ENCODE measurements around the gene AGPAT2. TPM values are rescaled to one million over a fixed set of nuclear protein-coding genes. Genes with fewer than 3 reads are reported as not detected.
"Not testable (repeated sequence)": the region's sequence is repeated elsewhere in the genome, so short reads cannot be mapped to it uniquely, and the experiment has no call there.

Gene AGPAT2
- total RNA-seq, 1 donor from 2014 or later: 40.5 TPM

- no peak overlapping the region for H3K27ac Mint-ChIP-seq
- H3K36me3 Mint-ChIP-seq (ENCODE audit: low read depth): no peaks in the 10 kb centered on the region
- no peaks in the 10 kb centered on the region for H3K9me3 Mint-ChIP-seq
- H3K4me3 Mint-ChIP-seq (ENCODE audit: low read depth): no peak overlapping the region
- peaks cover 1% of the 10 kb centered on the region for H3K4me1 Mint-ChIP-seq (ENCODE audit: low read depth)
- DNase-seq (ENCODE audit: low spot score): no peak
- peaks cover 10% of the 10 kb centered on the region for H3K27me3 Mint-ChIP-seq (ENCODE audit: low read depth)
- intact Hi-C loops (cut with micrococcal nuclease): no loop called here
Measured at GRCh38 chr9:136717399-136717798, 30.1 kb upstream of the AGPAT2 start.

GRCh38 chr9:136714893-136715274 is 27.6 kb upstream of the AGPAT2 start:
- intact Hi-C loops (cut with micrococcal nuclease): no loop called here
- Mint-ChIP-seq H3K4me3 (ENCODE audit: low read depth) (no peak overlapping the region), H3K36me3 (ENCODE audit: low read depth) (no peaks in the 10 kb centered on the region), H3K9me3 (no peaks in the 10 kb centered on the region), H3K27me3 (ENCODE audit: low read depth) (peaks cover 25% of the 10 kb centered on the region), H3K4me1 (ENCODE audit: low read depth) (peaks cover 1% of the 10 kb centered on the region), H3K27ac (no peak overlapping the region)
- DNase-seq (ENCODE audit: low spot score): no peak

- DNase-seq (ENCODE audit: low spot score): no peak
- no peak overlapping the region for H3K4me3 Mint-ChIP-seq (ENCODE audit: low read depth)
- H3K27me3 Mint-ChIP-seq (ENCODE audit: low read depth): peaks cover 25% of the 10 kb centered on the region
Measured at GRCh38 chr9:136714096-136714892, 27.0 kb upstream of the AGPAT2 start.

GRCh38 chr9:136713550-136713949 is 26.3 kb upstream of the AGPAT2 start:
- Mint-ChIP-seq H3K4me1 (ENCODE audit: low read depth) (no peaks in the 10 kb centered on the region), H3K27ac (no peak overlapping the region), H3K27me3 (ENCODE audit: low read depth) (peaks cover 25% of the 10 kb centered on the region), H3K4me3 (ENCODE audit: low read depth) (peak overlapping the region; percentile 39), H3K9me3 (no peaks in the 10 kb centered on the region), H3K36me3 (ENCODE audit: low read depth) (no peaks in the 10 kb centered on the region)
- intact Hi-C loops (cut with micrococcal nuclease): no loop called here
- DNase-seq (ENCODE audit: low spot score): no peak

More at GRCh38 chr9:136714096-136714892, 27.0 kb upstream of the AGPAT2 start:
- Mint-ChIP-seq H3K9me3 (no peaks in the 10 kb centered on the region), H3K36me3 (ENCODE audit: low read depth) (no peaks in the 10 kb centered on the region), H3K4me1 (ENCODE audit: low read depth) (peaks cover 1% of the 10 kb centered on the region), H3K27ac (no peak overlapping the region)
- intact Hi-C loops (cut with micrococcal nuclease): no loop called here

GRCh38 chr9:136712690-136713544 is 25.7 kb upstream of the AGPAT2 start:
- no peak for DNase-seq (ENCODE audit: low spot score)
- no peak overlapping the region for H3K27ac Mint-ChIP-seq
- no peaks in the 10 kb centered on the region for H3K9me3 Mint-ChIP-seq
- peak overlapping the region; percentile 39 for H3K4me3 Mint-ChIP-seq (ENCODE audit: low read depth)
- no peaks in the 10 kb centered on the region for H3K36me3 Mint-ChIP-seq (ENCODE audit: low read depth)
- intact Hi-C loops (cut with micrococcal nuclease): no loop called here
- H3K4me1 Mint-ChIP-seq (ENCODE audit: low read depth): no peaks in the 10 kb centered on the region
- peaks cover 25% of the 10 kb centered on the region for H3K27me3 Mint-ChIP-seq (ENCODE audit: low read depth)

GRCh38 chr9:136711751-136712689 is 24.8 kb upstream of the AGPAT2 start, which contains the start of gene DIPK1B:
Gene DIPK1B (plus strand): TSS chr9:136712572. CDS start chr9:136712666, 94 bp downstream.
- intact Hi-C loops (cut with micrococcal nuclease): no loop called here
- Mint-ChIP-seq H3K27ac (no peak within 1 kb of the TSS), H3K27me3 (ENCODE audit: low read depth) (peaks cover 25% of the 10 kb centered on the region), H3K9me3 (no peaks in the 10 kb centered on the region), H3K4me3 (ENCODE audit: low read depth) (peak within 1 kb of the TSS; percentile 56), H3K4me1 (ENCODE audit: low read depth) (no peaks in the 10 kb centered on the region), H3K36me3 (ENCODE audit: low read depth) (no peaks in the 10 kb centered on the region)
- DNase-seq (ENCODE audit: low spot score): no peak

- intact Hi-C loops (cut with micrococcal nuclease); H3K4me1 Mint-ChIP-seq (ENCODE audit: low read depth); H3K36me3 Mint-ChIP-seq (ENCODE audit: low read depth); H3K27ac Mint-ChIP-seq; DNase-seq (ENCODE audit: low spot score); H3K9me3 Mint-ChIP-seq: not testable (repeated sequence)
- Mint-ChIP-seq H3K27me3 (ENCODE audit: low read depth) (peaks cover 25% of the 10 kb centered on the region), H3K4me3 (ENCODE audit: low read depth) (peak overlapping the region; percentile 61)
Measured at GRCh38 chr9:136711219-136711648, 24.0 kb upstream of the AGPAT2 start.

GRCh38 chr9:136710543-136710942 is 23.3 kb upstream of the AGPAT2 start:
- Mint-ChIP-seq H3K27ac (no peak overlapping the region), H3K4me3 (ENCODE audit: low read depth) (no peak overlapping the region), H3K36me3 (ENCODE audit: low read depth) (no peaks in the 10 kb centered on the region), H3K4me1 (ENCODE audit: low read depth) (no peaks in the 10 kb centered on the region), H3K9me3 (no peaks in the 10 kb centered on the region), H3K27me3 (ENCODE audit: low read depth) (peaks cover 24% of the 10 kb centered on the region)
- DNase-seq (ENCODE audit: low spot score): no peak
- intact Hi-C loops (cut with micrococcal nuclease): no loop called here

GRCh38 chr9:136709454-136710109 is 22.3 kb upstream of the AGPAT2 start:
- no peak overlapping the region for H3K4me3 Mint-ChIP-seq (ENCODE audit: low read depth)
- no peaks in the 10 kb centered on the region for H3K4me1 Mint-ChIP-seq (ENCODE audit: low read depth)
- H3K27ac Mint-ChIP-seq: no peak overlapping the region
- H3K9me3 Mint-ChIP-seq: no peaks in the 10 kb centered on the region
- no peak for DNase-seq (ENCODE audit: low spot score)
- H3K27me3 Mint-ChIP-seq (ENCODE audit: low read depth): peaks cover 28% of the 10 kb centered on the region
- intact Hi-C loops (cut with micrococcal nuclease): no loop called here
- H3K36me3 Mint-ChIP-seq (ENCODE audit: low read depth): no peaks in the 10 kb centered on the region

GRCh38 chr9:136707849-136708517 is 20.7 kb upstream of the AGPAT2 start:
- Mint-ChIP-seq H3K9me3 (no peaks in the 10 kb centered on the region), H3K4me1 (ENCODE audit: low read depth) (peaks cover 2% of the 10 kb centered on the region), H3K27ac (no peak overlapping the region), H3K27me3 (ENCODE audit: low read depth) (peaks cover 22% of the 10 kb centered on the region), H3K4me3 (ENCODE audit: low read depth) (no peak overlapping the region), H3K36me3 (ENCODE audit: low read depth) (no peaks in the 10 kb centered on the region)
- no peak for DNase-seq (ENCODE audit: low spot score)
- intact Hi-C loops (cut with micrococcal nuclease): no loop called here

GRCh38 chr9:136707011-136707410 is 19.8 kb upstream of the AGPAT2 start:
- H3K27ac Mint-ChIP-seq: no peak overlapping the region
- no peaks in the 10 kb centered on the region for H3K36me3 Mint-ChIP-seq (ENCODE audit: low read depth)
- intact Hi-C loops (cut with micrococcal nuclease): no loop called here
- H3K4me1 Mint-ChIP-seq (ENCODE audit: low read depth): peaks cover 2% of the 10 kb centered on the region
- DNase-seq (ENCODE audit: low spot score): no peak
- H3K27me3 Mint-ChIP-seq (ENCODE audit: low read depth): peaks cover 22% of the 10 kb centered on the region
- no peaks in the 10 kb centered on the region for H3K9me3 Mint-ChIP-seq
- H3K4me3 Mint-ChIP-seq (ENCODE audit: low read depth): no peak overlapping the region

Measured in activated T-helper 2 cell treated with anti-CD3 and anti-CD28 coated beads, Interferon-gamma antibody, Interleukin-2, Interleukin-4, amounts not matched to agents 10 μg/mL and 5 μg/mL and 100 μg/mL, durations not matched to agents 14 hours and 24 hours and 36 hours (primary cell).